Islet of Langerhans (tissue), 1 donor: ENCODE results near the gene TAF13.
"Not testable (repeated sequence)": the region's sequence is repeated elsewhere in the genome, so short reads cannot be mapped to it uniquely, and the experiment has no call there.

Experiments
- FAIRE-seq: peaks from one replicate; lab custom pipeline; 2011; peaks lifted over from hg19 to GRCh38; lab: Jason Lieb, UNC

TAF13 gene

DNA sequence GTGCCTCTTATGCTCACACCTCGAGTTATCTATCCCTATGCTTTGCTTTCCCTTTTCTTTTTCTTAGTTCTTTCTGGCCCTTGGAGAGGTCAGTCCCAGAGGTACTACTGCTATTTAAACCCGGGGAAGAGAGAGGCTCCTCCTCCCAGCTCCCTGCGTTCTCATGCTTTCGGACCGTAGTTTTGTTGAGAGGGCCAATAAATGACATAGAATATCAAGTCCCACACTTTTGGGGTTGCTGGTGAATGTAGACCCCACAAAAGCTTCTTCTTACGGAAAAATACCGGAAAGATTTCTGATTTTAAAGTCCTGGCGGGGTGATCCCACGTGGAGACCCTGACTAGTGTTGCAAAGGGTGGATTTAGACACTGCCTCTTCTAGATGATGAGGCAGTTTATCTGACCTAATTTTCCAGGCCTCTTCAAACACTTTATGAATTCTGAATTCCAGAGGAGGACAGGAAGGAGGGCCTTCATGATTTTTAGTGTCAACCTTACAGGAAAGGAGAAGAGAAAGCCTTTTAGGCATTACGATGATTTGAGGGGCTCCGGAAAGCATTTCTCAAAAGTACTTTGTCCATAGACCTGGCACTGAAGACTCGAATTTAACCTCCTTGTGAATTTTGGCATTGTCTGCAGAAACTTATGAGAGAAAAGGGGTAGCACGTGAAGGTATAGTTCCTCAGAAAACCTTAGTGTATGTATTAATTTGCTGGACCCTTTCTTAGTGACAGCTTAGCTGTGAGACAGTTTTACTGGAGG lies 15.5 kb upstream of the TAF13 start:
- FAIRE-seq = no peak

DNA sequence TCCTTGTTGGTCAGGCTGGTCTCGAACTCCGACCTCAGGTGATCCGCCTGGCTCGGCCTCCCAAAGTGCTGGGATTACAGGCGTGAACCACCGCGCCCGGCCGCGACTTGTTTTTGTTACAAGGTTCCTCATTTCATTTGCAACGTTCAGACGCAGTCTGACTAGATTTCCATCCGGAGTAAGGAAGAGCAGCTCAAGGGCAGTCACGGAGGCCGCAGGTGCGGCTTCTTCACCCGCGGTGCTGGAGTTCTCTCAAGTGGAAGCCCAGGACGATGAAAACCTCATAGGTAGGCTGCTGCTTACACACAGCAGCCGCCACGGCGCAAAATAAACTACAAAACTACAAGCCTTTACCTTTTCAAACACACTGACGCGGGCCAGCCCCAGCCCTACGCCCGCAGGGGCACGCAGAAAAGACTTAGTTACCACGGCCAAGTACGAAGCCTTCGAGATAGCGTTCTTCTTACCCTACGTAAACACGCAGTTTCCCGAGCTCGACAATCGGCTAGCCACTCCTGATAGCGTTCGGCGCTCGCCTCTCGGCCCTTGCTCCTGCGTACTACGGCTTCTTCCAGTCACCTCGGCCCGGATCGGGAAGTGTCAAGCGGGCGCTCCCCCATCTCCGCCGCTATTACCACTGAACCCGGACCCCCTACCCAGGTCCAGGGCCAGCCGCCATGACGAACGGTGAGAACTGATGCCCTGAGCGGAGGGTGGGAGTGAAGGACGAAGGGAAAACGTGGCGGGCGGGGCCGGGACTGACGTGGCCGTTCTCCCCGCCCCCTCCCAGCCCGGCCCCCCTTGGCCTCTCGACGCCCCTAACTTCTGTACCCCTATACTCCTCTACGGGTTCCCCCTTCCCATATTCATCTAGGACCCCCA lies 14.6 kb upstream of the TAF13 start, which contains the start of gene TMEM167B:
Gene TMEM167B (plus strand): TSS at position 569 of the 882 bp plus-strand sequence. CDS start 109 bp downstream, at position 678.
- FAIRE-seq = no peak

DNA sequence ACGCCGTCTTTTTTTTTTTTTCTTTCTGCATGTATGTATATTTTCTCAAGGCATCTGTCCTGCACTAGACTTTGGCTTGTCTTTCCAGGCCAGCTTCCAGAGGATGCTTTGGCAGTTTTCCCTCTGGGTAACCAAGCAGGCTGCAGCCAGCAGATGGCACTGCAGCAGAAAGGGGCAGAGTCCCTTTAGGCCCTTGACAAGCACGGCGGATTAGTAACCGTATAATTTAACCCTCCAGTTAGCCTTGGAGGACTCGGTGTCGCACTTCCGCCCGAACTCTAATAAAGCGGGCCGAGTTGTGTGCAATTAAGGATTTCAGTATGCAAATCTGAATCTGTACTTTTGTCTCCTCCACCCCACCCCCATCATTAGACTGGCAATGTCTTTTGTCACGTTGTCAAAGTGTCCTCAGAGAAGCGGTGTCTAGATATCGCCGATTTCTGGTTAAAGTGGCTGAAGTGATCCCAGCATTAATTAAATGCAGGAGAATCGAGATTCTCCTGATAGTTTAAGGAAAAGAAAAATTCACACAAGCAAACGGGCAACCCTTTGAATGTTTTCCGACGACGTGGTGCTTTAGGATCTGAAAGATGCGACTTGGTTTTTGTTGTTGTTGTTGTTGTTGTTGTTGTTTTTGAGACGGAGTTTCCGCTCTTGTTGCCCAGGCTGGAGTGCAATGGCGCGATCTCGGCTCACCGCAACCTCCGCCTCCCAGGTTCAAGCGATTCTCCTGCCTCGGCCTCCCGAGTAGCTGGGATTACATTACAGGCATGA lies 13.6 kb upstream of the TAF13 start:
- no peak for FAIRE-seq

DNA sequence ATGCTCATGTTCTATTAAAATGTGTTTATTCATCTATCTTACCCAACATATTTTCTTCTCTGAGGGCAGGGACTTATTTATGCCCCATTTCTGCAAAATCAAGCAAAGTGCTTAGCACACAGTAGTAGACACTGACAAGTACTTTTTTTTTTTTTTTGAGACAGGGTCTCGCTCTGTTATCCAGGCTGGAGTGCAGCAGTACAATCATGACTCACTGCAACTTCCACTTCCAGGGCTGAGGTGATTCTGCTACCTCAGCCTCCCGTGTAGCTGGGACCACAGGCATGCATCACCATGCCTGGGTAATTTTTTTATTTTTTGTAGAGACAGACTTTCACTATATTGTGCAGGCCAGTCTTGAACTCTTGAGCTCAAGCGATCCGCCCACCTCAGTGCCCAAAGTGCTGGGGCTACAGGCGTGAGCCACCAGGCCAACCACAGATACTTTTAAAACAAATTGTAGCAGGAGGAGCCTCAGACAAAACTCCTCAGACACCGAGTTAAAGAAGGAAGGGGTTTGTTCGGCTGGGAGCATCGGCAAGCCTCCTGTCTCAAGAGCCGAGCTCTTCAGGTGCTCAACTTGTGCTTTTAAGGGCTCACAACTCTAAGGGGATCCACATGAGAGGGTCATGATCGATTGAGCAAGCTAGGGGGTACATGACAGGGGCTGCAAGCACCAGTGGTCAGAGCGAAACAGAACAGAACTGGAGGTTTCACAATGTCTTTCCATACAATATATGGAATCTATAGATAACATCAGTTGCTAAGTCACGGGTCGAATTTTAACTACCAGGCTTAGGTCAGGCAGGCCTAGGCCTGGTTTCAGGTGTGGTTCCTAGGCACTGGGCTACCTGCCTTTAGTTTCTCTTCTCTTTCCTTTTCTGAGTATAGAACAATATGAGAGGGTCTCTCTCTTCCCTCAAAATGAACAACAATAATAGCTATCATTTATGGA lies 9.0 kb upstream of the TAF13 start:
- FAIRE-seq = no peak

DNA sequence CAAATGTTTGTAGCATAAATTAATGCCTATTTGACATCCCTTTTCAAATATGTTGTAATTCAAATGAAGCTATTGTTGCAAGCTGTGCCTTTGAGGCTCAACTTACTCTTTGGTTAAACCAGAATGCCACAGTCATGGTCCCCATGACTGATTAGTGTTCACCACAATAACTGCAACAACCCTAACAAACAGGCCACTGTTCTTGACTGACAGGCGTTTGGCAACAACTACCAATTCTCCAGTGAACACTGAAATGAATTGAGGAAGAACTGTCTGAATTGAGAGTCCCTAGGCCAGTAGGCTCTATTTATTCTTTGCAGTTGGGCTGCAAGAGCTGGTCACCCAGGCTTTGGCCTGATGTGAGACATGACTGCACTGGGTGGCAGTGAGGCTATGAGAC lies 8.1 kb upstream of the TAF13 start:
- FAIRE-seq = no peak

DNA sequence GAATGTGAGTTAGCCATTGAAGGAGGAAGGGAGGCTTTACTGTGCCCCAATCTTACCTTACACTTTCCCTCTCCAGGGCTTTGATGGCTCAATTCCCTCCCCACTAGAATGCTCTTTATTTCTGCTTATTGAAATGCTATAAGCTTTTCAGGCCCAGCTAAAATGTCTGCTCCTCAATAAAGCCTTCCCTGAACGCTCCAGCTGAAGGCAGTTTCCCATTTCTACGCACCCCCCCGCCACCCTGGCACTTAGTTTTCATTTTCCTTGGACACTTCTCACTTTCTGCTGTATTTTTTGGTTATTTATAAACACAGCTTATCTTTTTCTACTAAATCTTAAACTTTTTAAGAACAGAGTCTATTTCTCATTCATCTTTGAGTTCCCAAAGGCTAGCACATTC lies 7.7 kb upstream of the TAF13 start:
- FAIRE-seq = no peak

DNA sequence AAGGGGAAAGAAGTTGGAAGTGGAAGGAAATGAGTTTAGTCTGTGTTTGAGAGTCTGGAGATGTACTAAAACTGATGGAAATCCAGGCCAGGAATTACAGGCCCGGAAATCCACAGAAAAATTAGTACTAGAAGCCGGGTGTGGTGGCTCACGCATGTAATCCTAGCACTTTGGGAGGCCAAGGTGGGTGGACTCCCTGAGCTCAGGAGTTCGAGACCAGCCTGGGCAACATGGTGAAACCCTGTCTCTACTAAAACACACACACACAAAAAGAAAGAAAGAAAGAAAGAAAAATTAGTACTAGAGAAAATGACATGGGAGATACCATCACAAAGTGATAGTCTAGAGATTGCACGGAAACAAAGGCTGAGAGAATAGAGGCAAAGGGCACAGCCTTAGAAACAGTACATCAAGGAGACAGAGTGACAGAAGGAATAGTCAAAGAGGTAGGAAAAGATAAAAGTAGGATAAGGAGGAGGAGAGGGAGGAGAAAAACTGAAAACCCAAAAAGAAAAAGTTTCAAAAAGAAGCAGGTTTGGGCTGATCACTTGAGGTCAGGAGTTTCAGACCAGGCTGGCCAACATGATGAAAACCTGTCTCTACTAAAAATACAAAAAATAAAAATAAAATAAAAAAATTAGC lies 4.8 kb upstream of the TAF13 start:
- no peak for FAIRE-seq

DNA sequence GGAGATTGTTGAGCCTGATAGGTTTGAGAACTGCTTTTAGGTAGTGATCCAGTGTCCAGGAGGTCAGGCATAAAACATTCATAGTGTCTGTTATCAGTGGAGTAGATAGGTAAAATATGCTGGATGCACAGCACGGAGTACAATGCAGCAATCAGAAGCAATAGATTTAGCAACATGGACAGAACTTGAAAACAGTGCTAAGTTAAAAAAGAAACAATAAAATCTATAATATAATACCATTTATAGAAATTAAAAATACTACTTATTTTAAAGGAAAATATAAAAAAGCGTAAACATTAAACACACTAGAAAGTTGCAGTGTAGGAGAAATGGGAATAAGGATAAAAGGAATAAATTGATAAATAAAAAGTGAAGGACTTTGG lies 3.4 kb upstream of the TAF13 start:
- no peak for FAIRE-seq

DNA sequence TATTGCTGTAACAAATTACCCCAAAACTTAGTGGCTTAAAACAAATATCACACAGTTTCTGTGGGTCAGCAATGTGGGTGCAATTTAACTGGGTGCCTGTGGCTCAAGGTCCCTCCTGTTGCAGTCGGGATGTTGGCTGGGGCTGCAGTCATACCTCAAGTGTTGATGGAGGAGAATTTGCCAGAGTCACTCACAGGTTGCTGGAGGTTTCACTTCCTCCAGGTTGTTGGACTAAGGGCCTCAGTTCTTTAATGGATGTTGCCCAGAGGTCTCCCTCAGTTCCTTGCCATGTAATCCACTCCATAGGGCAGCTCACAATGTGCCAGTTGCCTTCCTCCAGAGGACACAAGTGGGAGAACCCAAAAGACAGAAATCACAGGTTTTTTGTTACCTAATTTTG lies 2.5 kb upstream of the TAF13 start:
- no peak for FAIRE-seq

DNA sequence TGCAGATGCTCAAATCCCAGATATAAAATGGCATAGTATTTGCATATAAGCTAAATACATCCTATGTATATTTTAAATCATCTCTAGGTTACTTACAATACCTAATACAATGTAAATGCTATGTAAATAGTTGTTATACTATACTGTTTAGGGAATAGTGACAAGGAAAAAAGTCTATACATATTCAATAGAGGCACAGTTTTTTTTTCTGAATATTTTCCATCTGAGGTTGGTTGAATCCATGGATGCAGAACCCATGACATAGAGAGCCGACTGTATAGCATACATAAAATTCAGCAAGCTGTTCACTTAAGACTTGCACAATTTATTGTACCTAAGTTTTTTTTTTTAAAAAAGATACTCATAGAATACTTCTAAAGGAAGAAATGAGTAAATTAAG lies 6.5 kb downstream of the TAF13 start:
- FAIRE-seq = no peak

DNA sequence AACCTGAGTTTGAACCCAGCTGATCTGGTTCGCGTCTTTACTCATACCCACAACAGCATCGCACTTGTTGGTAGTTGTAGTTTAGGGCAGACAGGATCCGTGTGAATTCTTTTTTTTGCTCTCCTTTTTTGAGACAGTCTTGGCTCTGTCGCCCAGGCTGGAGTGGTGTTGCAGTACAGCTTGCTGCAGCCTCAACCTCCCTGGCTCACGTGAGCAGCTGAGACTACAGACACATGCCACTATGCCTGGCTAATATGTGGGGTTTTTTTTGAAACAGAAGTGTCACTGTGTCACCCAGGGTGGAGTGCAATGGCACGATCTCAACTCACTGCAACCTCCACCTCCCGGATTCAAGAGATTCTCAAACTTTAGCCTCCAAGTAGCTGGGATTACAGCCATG lies 7.9 kb downstream of the TAF13 start:
- no peak for FAIRE-seq

DNA sequence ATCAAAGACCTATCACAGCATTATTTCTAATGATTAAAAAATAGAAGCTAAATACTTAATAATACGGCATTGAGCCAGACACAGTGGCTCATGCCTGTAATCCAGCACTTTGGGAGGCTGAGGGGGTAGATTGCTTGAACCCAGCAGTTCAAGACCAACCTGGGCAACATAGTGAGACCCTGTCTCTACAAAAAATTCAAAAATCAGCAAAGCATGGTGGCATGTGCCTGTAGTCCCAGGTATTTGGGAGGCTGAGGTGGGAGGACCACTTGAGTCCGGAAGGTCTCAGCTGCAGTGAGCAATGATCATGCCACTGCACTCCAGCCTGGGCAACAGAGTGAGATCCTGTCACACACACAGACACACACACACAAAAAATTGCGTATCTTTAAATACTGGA lies 10.7 kb downstream of the TAF13 start:
- no peak for FAIRE-seq

DNA sequence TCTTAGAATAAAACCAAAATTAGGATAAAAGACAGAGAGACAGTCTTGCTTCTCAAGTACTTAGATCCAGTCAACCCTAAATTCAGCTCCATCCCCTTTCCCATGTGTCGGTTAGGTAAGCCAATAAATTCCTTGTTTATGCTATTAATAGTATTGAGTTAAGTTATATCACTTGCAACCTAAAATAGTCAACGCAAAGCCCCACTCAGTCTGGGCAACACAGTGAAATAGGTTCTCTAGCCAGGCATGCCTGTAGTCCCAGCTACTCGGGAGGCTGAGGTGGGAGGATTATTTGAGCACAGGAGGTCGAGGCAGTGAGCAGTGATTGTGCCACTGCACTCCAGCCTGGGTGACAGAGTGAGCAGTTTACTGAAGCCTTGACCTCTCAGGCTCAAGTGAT lies 14.6 kb downstream of the TAF13 start:
- no peak for FAIRE-seq

DNA sequence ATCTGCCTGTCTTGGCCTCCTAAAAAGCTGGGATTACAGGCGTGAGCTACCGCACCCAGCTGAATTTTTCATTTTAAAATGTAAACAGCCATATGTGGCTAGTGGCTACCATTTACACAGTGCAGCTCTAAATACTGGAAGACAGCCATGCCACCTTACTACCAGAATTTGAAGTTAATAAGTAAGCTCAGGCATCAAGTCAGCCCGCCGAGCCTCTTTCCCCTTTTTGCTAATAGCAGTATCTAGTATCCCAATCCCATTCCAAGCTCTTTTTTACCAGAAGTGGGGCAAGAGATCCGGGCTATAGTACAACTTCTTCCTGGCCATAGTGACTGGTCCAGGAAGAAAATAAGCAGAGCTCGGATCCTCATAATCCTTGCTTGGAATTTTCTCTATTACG lies 15.1 kb downstream of the TAF13 start:
- FAIRE-seq = no peak

DNA sequence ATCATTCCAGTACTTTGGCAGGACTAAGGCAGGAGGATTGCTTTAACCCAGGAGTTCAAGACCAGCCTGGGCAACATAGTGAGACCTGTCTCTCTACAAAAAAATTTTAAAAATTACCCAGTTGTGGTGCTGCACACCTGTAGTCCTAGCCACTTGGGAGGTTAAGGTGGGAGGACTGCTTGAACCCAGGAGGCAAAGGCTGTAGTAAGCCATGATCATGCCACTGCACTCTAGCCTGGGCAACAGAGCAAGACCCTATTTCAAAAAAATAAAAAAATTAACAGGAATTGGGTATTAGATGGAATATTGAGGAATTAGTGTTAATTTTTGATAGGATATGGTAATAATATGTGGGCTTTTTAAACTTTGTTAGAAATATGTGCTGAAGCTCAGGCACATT lies 16.8 kb downstream of the TAF13 start:
- FAIRE-seq = no peak

DNA sequence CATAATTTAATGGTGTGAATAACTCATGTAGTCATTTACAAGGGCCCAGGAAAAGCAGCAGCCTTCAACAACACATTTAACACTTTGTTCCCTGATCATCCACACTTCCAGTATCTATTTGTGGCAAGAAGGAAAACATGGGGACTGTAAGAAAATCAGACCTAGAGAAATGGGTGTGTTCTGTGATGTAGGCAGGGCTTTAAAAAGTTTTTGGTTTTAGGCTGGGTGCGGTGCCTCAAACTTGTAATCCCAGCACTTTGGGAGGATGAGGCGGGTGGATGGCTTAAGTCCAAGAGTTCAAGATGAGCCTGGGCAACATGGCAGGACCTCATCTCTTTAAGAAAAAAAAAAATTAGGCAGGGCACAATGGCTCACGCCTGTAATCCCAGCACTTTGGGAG lies 19.7 kb downstream of the TAF13 start:
- FAIRE-seq = no peak

DNA sequence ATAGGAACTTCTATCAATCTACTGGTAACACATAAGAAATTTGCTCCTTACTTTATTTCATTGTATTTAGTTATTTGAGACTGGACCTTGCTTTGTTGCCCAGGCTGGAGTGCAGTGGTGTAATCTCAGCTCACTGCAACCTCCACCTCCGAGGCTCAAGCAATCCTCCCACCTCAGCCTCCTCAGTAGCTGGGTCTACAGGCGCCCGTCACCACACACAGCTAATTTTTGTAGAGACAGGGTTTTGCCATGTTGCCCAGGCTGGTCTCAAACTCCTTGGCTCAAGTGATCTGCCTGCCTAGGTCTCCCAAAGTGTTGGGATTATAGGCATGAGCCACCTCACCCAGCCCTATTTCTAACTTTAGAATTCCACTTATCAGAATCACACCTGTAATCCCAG lies 23.7 kb downstream of the TAF13 start:
- not testable (repeated sequence) for FAIRE-seq

DNA sequence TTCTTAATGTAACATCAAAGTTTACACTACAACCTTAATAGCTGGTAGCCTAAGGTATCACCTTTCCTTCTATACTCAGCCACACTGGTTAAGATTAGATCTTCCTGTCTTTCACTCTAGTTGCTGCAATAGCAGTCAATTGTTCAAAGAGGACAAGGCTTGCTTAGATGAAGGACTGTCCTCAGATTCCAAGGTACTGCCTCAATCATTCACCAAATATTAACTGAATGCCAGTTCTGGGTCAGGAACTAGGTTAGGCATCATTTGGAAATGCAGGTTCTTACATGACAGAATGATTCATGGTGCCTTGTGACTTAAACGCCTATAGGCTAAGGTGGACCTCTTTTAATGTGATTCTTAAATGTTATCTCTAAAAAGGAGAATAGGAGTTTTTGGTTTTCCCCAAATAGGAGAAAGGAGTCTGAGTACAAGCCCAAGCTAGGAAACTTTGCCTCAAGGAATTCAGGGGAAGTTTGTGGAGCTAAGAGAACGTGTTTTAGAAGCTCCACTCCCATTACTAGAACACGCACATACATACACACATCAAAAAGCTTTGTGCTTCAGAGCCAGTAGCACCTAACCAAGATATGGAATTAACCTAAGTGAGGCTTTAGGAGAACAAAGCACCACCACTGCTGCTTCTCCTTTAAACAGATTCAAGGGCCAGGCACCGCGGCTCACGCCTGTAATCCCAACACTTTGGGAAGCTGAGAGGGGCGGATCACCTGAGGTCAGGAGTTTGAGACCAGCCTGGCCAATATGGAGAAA lies 25.4 kb downstream of the TAF13 start:
- no peak for FAIRE-seq

DNA sequence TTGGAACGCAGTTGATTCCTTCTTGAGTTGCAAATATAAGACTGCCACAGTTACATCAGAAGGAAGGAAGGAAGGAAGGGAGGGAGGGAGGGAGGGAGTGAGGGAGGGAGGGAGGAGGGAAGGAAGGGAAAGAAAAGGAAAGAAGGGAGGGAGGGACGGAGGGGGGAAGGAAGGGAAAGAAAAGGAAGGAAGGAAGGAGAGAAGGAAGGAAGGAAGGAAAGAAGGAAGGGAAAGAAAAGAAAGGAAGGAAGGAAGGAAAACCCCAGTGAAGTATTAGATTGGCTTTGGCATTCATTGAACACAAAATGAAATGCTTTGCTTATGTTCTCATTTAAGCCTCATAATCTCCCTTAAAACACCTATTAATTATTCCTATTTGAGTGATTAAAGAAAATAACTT lies 27.5 kb downstream of the TAF13 start:
- no peak for FAIRE-seq

DNA sequence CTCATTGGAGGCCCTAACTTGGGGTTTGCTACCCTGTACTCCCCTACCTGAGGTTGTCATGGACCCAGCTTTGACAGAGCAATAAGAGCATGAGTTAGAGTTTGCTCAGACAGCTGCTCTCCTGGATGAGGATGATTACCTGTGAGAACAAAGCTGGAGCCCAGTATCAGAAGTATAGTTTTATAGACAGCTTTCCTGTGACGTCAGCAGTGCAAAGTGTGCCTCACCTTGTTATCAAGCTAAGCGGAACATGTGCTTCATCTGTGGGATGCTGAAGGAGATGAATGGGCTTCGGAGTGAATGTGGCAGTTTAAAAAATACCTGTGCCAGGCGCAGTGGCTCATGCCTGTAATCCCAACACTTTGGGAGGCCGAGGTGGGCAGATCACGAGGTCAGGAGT lies 28.5 kb downstream of the TAF13 start:
- no peak for FAIRE-seq
